Measurements from ENCODE around the gene IL21R. TPM values are rescaled to one million over a fixed set of nuclear protein-coding genes. Genes with fewer than 3 reads are reported as not detected.
"Not testable (repeated sequence)": the region's sequence is repeated elsewhere in the genome, so short reads cannot be mapped to it uniquely, and the experiment has no call there.

The IL21R gene
- total and polyA plus RNA-seq, 12 donors, result 0.08 to 2.6 (median 0.42) TPM; not detected in 1

DNA sequence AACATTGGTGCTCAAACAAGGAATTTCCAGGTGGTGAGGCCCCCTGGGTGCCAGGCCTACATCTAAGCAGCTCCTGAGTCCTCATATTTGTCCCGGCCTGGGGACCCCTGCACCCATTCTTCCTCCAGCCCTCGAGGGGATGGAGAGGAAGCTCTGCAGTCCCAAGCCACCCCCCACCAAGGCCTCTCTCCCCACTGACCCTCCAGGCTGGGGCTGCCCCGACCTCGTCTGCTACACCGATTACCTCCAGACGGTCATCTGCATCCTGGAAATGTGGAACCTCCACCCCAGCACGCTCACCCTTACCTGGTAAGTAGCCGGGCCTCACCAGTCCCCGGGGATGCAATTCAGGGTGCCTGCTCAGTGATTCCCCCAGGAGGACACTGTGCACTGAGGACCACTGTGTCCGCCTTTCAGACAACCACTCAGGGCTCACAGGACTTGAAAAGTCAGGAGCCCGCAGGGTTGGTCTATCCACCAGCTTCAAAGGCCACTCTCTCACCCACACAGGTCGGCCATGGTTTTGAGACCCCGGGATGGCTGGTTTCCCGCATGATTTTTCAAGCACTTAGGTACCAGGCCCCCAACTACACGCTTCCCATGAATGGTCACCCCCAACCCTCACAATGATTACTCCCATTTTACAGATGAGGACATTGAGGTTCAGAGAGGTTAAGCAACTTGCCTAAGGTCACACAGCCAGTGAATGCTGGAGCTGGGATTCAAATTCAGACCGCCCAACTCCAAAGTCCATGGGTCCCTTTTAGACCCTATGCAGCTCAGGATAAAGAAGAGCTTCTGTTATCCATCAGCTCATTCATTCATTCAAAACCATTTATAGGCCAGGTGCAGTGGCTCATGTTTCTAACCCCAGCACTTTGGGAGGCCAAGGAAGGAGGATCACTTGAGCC, 32.4 kb downstream of the IL21R start:
- intact Hi-C loops (cut with DNase I), result no loop called here
- Histone ChIP-seq H3K27me3 (no peaks in the 10 kb centered on the region), H3K4me3 (no peak overlapping the region), H3K36me3 (replicated peaks in 1 of 2) (no peaks in the 10 kb centered on the region), H3K27ac (no peak overlapping the region), H3K4me1 (replicated peaks in 1 of 2) (no peaks in the 10 kb centered on the region), H3K9me3 (replicated peaks in 1 of 3) (no peaks in the 10 kb centered on the region)
- peak in 2 of 7 donors; percentile 7 to 20 for DNase-seq
- no peak for TF ChIP-seq CTCF (IDR thresholded peaks at IDR 0.05)
- TF ChIP-seq POLR2A (IDR thresholded peaks at IDR 0.05), result no peak
- 83 to 88% (median 87%) methylated on average over 12 to 16 of the region's 16 CpGs for WGBS, 4 donors

- H3K9me3 ChIP-seq (replicated peaks in 1 of 3); H3K36me3 ChIP-seq (replicated peaks in 1 of 2); H3K27me3 ChIP-seq; H3K4me3 ChIP-seq; intact Hi-C loops (cut with DNase I); H3K27ac ChIP-seq; H3K4me1 ChIP-seq (replicated peaks in 1 of 2): not testable (repeated sequence)
- peak in 1 of 7 donors; percentile 15 for DNase-seq
- 89 to 96% (median 92%) methylated on average over 5 of the region's 5 CpGs for WGBS, 4 donors
These were observed 33.2 kb downstream of the IL21R start for GRCh38 chr16:27435146-27435545.

- H3K4me3 ChIP-seq, result no peak overlapping the region
- H3K4me1 ChIP-seq (replicated peaks in 1 of 2), result no peaks in the 10 kb centered on the region
- H3K36me3 ChIP-seq (replicated peaks in 1 of 2), result no peaks in the 10 kb centered on the region
- no peaks in the 10 kb centered on the region for H3K9me3 ChIP-seq (replicated peaks in 1 of 3)
- no peak for TF ChIP-seq CTCF (IDR thresholded peaks at IDR 0.05)
- TF ChIP-seq POLR2A (IDR thresholded peaks at IDR 0.05), result no peak
- no peak overlapping the region for H3K27ac ChIP-seq
- WGBS, 4 donors, result 89 to 95% (median 94%) methylated on average over 7 to 8 of the region's 8 CpGs
- intact Hi-C loops (cut with DNase I), result no loop called here
- no peaks in the 10 kb centered on the region for H3K27me3 ChIP-seq
- DNase-seq, result peak in 2 of 7 donors; percentile 4 to 12
These were observed 34.1 kb downstream of the IL21R start for GRCh38 chr16:27436065-27436464.

- H3K27me3 ChIP-seq, result no peaks in the 10 kb centered on the region
- H3K4me1 ChIP-seq (replicated peaks in 1 of 2), result no peaks in the 10 kb centered on the region
- TF ChIP-seq CTCF (IDR thresholded peaks at IDR 0.05), result no peak
- TF ChIP-seq POLR2A (IDR thresholded peaks at IDR 0.05), result no peak
- no peak overlapping the region for H3K4me3 ChIP-seq
- DNase-seq, result peak in 4 of 7 donors; percentile 6 to 38 (median 14)
- no peaks in the 10 kb centered on the region for H3K9me3 ChIP-seq (replicated peaks in 1 of 3)
- H3K36me3 ChIP-seq (replicated peaks in 1 of 2), result no peaks in the 10 kb centered on the region
- intact Hi-C loops (cut with DNase I), result no loop called here
- 78 to 84% (median 80%) methylated on average over 6 to 9 of the region's 9 CpGs for WGBS, 4 donors
- H3K27ac ChIP-seq, result no peak overlapping the region
These were observed 35.1 kb downstream of the IL21R start for GRCh38 chr16:27436921-27437650.

Measured in adrenal gland (tissue), 12 donors.